ENCODE results near the gene EIF4G3. TPM values are rescaled to one million over a fixed set of nuclear protein-coding genes. Genes with fewer than 3 reads are reported as not detected.

EIF4G3 gene
- total and polyA plus RNA-seq, 2 donors (not counting 3 experiments of a cell fraction or from before 2014, with no cell fraction given), result 40.7 to 78.5 TPM

DNA sequence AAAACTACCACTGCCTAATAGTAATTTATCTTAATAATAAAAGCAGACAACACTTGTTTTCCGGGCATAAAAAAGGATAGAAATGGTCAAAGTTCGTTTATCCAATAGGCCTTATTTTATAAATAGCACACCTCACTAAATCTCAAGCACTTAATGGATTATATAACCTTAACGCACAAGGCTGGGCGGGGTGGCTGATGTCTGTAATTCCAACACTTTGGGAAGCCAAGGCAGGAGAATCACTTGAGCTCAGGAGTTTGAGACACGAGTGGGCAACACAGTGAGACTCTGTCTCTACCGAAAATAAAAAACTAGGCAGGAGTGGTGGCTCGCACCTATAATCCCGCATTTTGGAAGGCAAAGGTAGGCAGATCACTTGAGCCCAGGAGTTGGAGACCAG lies 12.4 kb downstream of the EIF4G3 start:
- Histone ChIP-seq H3K4me2 (ENCODE audit: insufficient read depth, low read length) (no peak overlapping the region), H3K9me1 (replicated peaks; ENCODE audit: control insufficient read depth, extremely low read depth, insufficient read depth, low read length) (no peaks in the 10 kb centered on the region), H2AFZ (ENCODE audit: low read depth, low read length) (no peak overlapping the region), H3K79me2 (ENCODE audit: control insufficient read depth, insufficient read depth, low read length) (peaks cover 88% of the 10 kb centered on the region), H3K36me3 (ENCODE audit: control insufficient read depth in 2 of 2, extremely low read depth in 1 of 2, insufficient read depth in 2 of 2, low read length in 2 of 2) (peaks cover 0 to 7% of the 10 kb centered on the region in 2 experiments), H3K9me3 (replicated peaks; ENCODE audit: control insufficient read depth, insufficient read depth, low read length) (no peaks in the 10 kb centered on the region), H3K4me3 (replicated peaks in 1 of 3; ENCODE audit: insufficient read depth in 1 of 3, low read depth in 1 of 3, low read length in 3 of 3) (no peak overlapping the region), H4K20me1 (replicated peaks; ENCODE audit: control insufficient read depth, extremely low read depth, insufficient read depth, low read length) (peaks cover 4% of the 10 kb centered on the region), H3K27ac (ENCODE audit: insufficient read depth, low read depth, low read length) (no peak overlapping the region), H3K27me3 (ENCODE audit: control insufficient read depth in 2 of 2, insufficient read depth in 2 of 2, low read length in 2 of 2) (no peaks in the 10 kb centered on the region), H3K4me1 (ENCODE audit: control insufficient read depth, extremely low read depth, insufficient read depth, low read length) (no peaks in the 10 kb centered on the region), H3K9ac (replicated peaks; ENCODE audit: extremely low read depth, insufficient read depth, low read length) (no peak overlapping the region)
- dilution Hi-C loops (cut with MboI; ENCODE audit: extremely low pct_ligation_motif_present, low sequenced_read_pairs) (no loop called here), intact Hi-C loops (cut with micrococcal nuclease) (no loop called here)
- DNase-seq (ENCODE audit: low read depth, low spot score) (no peak), FAIRE-seq (no peak)
- no TSS peak for BruUV-seq (replicated peaks)
- TF ChIP-seq, protein P1, sequence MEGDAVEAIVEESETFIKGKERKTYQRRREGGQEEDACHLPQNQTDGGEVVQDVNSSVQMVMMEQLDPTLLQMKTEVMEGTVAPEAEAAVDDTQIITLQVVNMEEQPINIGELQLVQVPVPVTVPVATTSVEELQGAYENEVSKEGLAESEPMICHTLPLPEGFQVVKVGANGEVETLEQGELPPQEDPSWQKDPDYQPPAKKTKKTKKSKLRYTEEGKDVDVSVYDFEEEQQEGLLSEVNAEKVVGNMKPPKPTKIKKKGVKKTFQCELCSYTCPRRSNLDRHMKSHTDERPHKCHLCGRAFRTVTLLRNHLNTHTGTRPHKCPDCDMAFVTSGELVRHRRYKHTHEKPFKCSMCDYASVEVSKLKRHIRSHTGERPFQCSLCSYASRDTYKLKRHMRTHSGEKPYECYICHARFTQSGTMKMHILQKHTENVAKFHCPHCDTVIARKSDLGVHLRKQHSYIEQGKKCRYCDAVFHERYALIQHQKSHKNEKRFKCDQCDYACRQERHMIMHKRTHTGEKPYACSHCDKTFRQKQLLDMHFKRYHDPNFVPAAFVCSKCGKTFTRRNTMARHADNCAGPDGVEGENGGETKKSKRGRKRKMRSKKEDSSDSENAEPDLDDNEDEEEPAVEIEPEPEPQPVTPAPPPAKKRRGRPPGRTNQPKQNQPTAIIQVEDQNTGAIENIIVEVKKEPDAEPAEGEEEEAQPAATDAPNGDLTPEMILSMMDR (IDR thresholded peaks at IDR 0.05; ENCODE audit: extremely low read depth in 1 of 2, insufficient read depth in 1 of 2, low read depth in 1 of 2, low read length in 2 of 2), result no peak
- TF ChIP-seq EZH2 (IDR thresholded peaks at IDR 0.05; ENCODE audit: borderline replicate concordance, low read depth, low read length, severe bottlenecking) (no peak), POLR2A (IDR thresholded peaks at IDR 0.05; ENCODE audit: low read depth, low read length) (no peak), FOS (IDR thresholded peaks at IDR 0.05; ENCODE audit: borderline replicate concordance, insufficient read depth, low read length) (no peak), POLR2AphosphoS5 (IDR thresholded peaks at IDR 0.05; ENCODE audit: insufficient read depth, low read depth, low read length) (no peak), JUN (IDR thresholded peaks at IDR 0.05; ENCODE audit: borderline replicate concordance, insufficient read depth, insufficient read length, low read depth) (no peak), GATA2 (IDR thresholded peaks at IDR 0.05; ENCODE audit: insufficient read depth, insufficient read length, low read depth, low read length) (no peak), MYC (IDR thresholded peaks at IDR 0.05; ENCODE audit: low read depth, low read length) (no peak)
- TF ChIP-seq, protein P2, sequence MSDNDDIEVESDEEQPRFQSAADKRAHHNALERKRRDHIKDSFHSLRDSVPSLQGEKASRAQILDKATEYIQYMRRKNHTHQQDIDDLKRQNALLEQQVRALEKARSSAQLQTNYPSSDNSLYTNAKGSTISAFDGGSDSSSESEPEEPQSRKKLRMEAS (IDR thresholded peaks at IDR 0.05; ENCODE audit: insufficient read depth, insufficient read length), result no peak
- ChIA-PET CTCF (no interaction called here), POLR2A (no interaction called here)

Measured in endothelial cell of umbilical vein (primary cell).